ENCODE results near the gene EMP3. TPM values are rescaled to one million over a fixed set of nuclear protein-coding genes. Genes with fewer than 3 reads are reported as not detected.

Gene EMP3
- total and polyA plus RNA-seq, 2 experiments from 2014 or later: 6.0 to 25.1 TPM

- H3K27me3 Mint-ChIP-seq (ENCODE audit: insufficient read depth, low read depth, poor library complexity): peaks cover 25% of the 10 kb centered on the region
- peaks cover 26% of the 10 kb centered on the region for H3K4me1 ChIP-seq (ENCODE audit: insufficient read depth)
- H3K4me3 ChIP-seq: peak overlapping the region; percentile 65
- H2AFZ ChIP-seq: peak overlapping the region; percentile 40; the same call in 1 of the 2 replicates
- H3F3A ChIP-seq (replicated peaks; ENCODE audit: low read depth): 0 out of 2 replicates have a peak, but pooled peaks cover 15% of the 10 kb centered on the region
- ATAC-seq: no peak
- H3K4me2 ChIP-seq: peak overlapping the region; percentile 95
- H3K27ac ChIP-seq (ENCODE audit: low read depth): peak overlapping the region; percentile 93
- no peaks in the 10 kb centered on the region for H3K9me3 Mint-ChIP-seq
- no peaks in the 10 kb centered on the region; the same call in 2 of the 3 replicates for H3K36me3 Mint-ChIP-seq (ENCODE audit: low read depth)
- peak overlapping the region; percentile 98 for H3K27ac Mint-ChIP-seq
- peak; percentile 100 for DNase-seq (ENCODE audit: low spot score)
- peaks cover 17% of the 10 kb centered on the region for H3K27me3 ChIP-seq (ENCODE audit: insufficient read depth)
- no peaks in the 10 kb centered on the region for H3K36me3 ChIP-seq (ENCODE audit: insufficient read depth)
- no peaks in the 10 kb centered on the region for H4K20me1 ChIP-seq (replicated peaks; ENCODE audit: insufficient read depth)
- no peaks in the 10 kb centered on the region for H3K9me2 ChIP-seq (ENCODE audit: insufficient read depth)
- peaks cover 38% of the 10 kb centered on the region for H3K4me1 Mint-ChIP-seq
- H3K4me3 Mint-ChIP-seq: peak overlapping the region; percentile 92
- TF ChIP-seq CTCF (conservative IDR thresholded peaks at IDR 0.05; ENCODE audit: low read depth in 2 of 2) (no peak), ETS1 (IDR thresholded peaks at IDR 0.05) (no peak), JUNB (IDR thresholded peaks at IDR 0.05; ENCODE audit: unreplicated experiment) (no peak), STAT1 (IDR thresholded peaks at IDR 0.05; ENCODE audit: unreplicated experiment) (no peak), ZNF331 (CRISPR knock-in tag; IDR thresholded peaks at IDR 0.05; ENCODE audit: low read depth) (no peak), POLR2AphosphoS5 (IDR thresholded peaks at IDR 0.05; ENCODE audit: low read depth) (no peak; the same call in none of the 2 replicates), ZNF462 (CRISPR knock-in tag; IDR thresholded peaks at IDR 0.05) (no peak), ZNF114 (CRISPR knock-in tag; IDR thresholded peaks at IDR 0.05) (no peak), EZH2phosphoT487 (IDR thresholded peaks at IDR 0.05; ENCODE audit: unreplicated experiment) (no peak), REST (IDR thresholded peaks at IDR 0.05; ENCODE audit: unreplicated experiment) (no peak), NANOG (IDR thresholded peaks at IDR 0.05; ENCODE audit: borderline replicate concordance) (no peak), CREB1 (CRISPR knock-in tag; IDR thresholded peaks at IDR 0.05; ENCODE audit: low read depth) (no peak)
- H3K79me2 ChIP-seq (replicated peaks; ENCODE audit: insufficient read depth): no peaks in the 10 kb centered on the region
Measured at GRCh38 chr19:48321372-48321621, 4.1 kb upstream of the EMP3 start.

All from GM23338 (cell line).